ENCODE data around the gene PRICKLE2. TPM values are rescaled to one million over a fixed set of nuclear protein-coding genes. Genes with fewer than 3 reads are reported as not detected.

Gene PRICKLE2
- polyA plus RNA-seq, 1 donor (not counting 4 experiments of a cell fraction or from before 2014, with no cell fraction given): 7.8 TPM

- TF ChIP-seq EZH2 (IDR thresholded peaks at IDR 0.05; ENCODE audit: low read length) (no peak), CTCF (optimal IDR thresholded peaks at IDR 0.05 in 1 of 3, IDR thresholded peaks at IDR 0.05 in 1 of 3, conservative IDR thresholded peaks at IDR 0.05 in 1 of 3; ENCODE audit: extremely low read depth in 1 of 3, insufficient read depth in 2 of 3, low read length in 3 of 3) (no peak)
- no peaks in the 10 kb centered on the region for H3K9me3 ChIP-seq (ENCODE audit: control insufficient read depth, low read depth, low read length)
- no peak overlapping the region for H3K27ac ChIP-seq (ENCODE audit: control insufficient read depth, insufficient read depth, low read length)
- no peak overlapping the region for H2AFZ ChIP-seq (ENCODE audit: control insufficient read depth, low read length)
- H3K9me1 ChIP-seq (ENCODE audit: control insufficient read depth, extremely low read depth, insufficient read depth, low read length): no peaks in the 10 kb centered on the region
- peaks cover 3% of the 10 kb centered on the region for H3K79me2 ChIP-seq (ENCODE audit: control insufficient read depth, insufficient read depth, low read length)
- no peak for FAIRE-seq
- no peak overlapping the region for H3K4me3 ChIP-seq (ENCODE audit: control insufficient read depth in 2 of 3, extremely low read depth in 1 of 3, insufficient read depth in 2 of 3, low read depth in 1 of 3, low read length in 3 of 3)
- H3K4me1 ChIP-seq (ENCODE audit: control insufficient read depth, extremely low read depth, insufficient read depth, low read length): peaks cover 18% of the 10 kb centered on the region
- DNase-seq (ENCODE audit: low read depth, low spot score): no peak
- H3K4me2 ChIP-seq (ENCODE audit: control insufficient read depth, extremely low read depth, insufficient read depth, low read depth, low read length): no peak overlapping the region
- no peaks in the 10 kb centered on the region for H3K27me3 ChIP-seq (ENCODE audit: control insufficient read depth, extremely low read depth, insufficient read depth, low read length)
- dilution Hi-C loops (cut with MboI; ENCODE audit: extremely low pct_ligation_motif_present, low sequenced_read_pairs): no loop called here
- no peaks in the 10 kb centered on the region for H3K36me3 ChIP-seq (ENCODE audit: control insufficient read depth in 2 of 2, extremely low read depth in 1 of 2, insufficient read depth in 2 of 2, low read length in 2 of 2)
- no peak overlapping the region for H3K9ac ChIP-seq (ENCODE audit: control insufficient read depth, extremely low read depth, insufficient read depth, low read length)
- H4K20me1 ChIP-seq (ENCODE audit: control insufficient read depth, extremely low read depth, insufficient read depth, low read length): no peaks in the 10 kb centered on the region
Measured at GRCh38 chr3:64271631-64272030, 46.4 kb upstream of the PRICKLE2 start.

GRCh38 chr3:64270866-64271260, 45.6 kb upstream of the PRICKLE2 start:
- H3K9me3 ChIP-seq (ENCODE audit: control insufficient read depth, low read depth, low read length): no peaks in the 10 kb centered on the region
- FAIRE-seq: no peak

More at GRCh38 chr3:64270866-64271260, 45.6 kb upstream of the PRICKLE2 start:
- no peak overlapping the region for H3K9ac ChIP-seq (ENCODE audit: control insufficient read depth, extremely low read depth, insufficient read depth, low read length)
- no peaks in the 10 kb centered on the region for H4K20me1 ChIP-seq (ENCODE audit: control insufficient read depth, extremely low read depth, insufficient read depth, low read length)
- DNase-seq (ENCODE audit: low read depth, low spot score): no peak
- TF ChIP-seq EZH2 (IDR thresholded peaks at IDR 0.05; ENCODE audit: low read length) (no peak), CTCF (optimal IDR thresholded peaks at IDR 0.05 in 1 of 3, IDR thresholded peaks at IDR 0.05 in 1 of 3, conservative IDR thresholded peaks at IDR 0.05 in 1 of 3; ENCODE audit: extremely low read depth in 1 of 3, insufficient read depth in 2 of 3, low read length in 3 of 3) (no peak)
- peaks cover 3% of the 10 kb centered on the region for H3K79me2 ChIP-seq (ENCODE audit: control insufficient read depth, insufficient read depth, low read length)
- H3K27me3 ChIP-seq (ENCODE audit: control insufficient read depth, extremely low read depth, insufficient read depth, low read length): no peaks in the 10 kb centered on the region
- peaks cover 15% of the 10 kb centered on the region for H3K4me1 ChIP-seq (ENCODE audit: control insufficient read depth, extremely low read depth, insufficient read depth, low read length)
- H3K4me3 ChIP-seq (ENCODE audit: control insufficient read depth in 2 of 3, extremely low read depth in 1 of 3, insufficient read depth in 2 of 3, low read depth in 1 of 3, low read length in 3 of 3): no peak overlapping the region
- no peaks in the 10 kb centered on the region for H3K36me3 ChIP-seq (ENCODE audit: control insufficient read depth in 2 of 2, extremely low read depth in 1 of 2, insufficient read depth in 2 of 2, low read length in 2 of 2)
- H2AFZ ChIP-seq (ENCODE audit: control insufficient read depth, low read length): no peak overlapping the region
- H3K27ac ChIP-seq (ENCODE audit: control insufficient read depth, insufficient read depth, low read length): no peak overlapping the region
- H3K4me2 ChIP-seq (ENCODE audit: control insufficient read depth, extremely low read depth, insufficient read depth, low read depth, low read length): no peak overlapping the region
- dilution Hi-C loops (cut with MboI; ENCODE audit: extremely low pct_ligation_motif_present, low sequenced_read_pairs): no loop called here
- H3K9me1 ChIP-seq (ENCODE audit: control insufficient read depth, extremely low read depth, insufficient read depth, low read length): no peaks in the 10 kb centered on the region
